ENCODE data around the gene WDR33. TPM values are rescaled to one million over a fixed set of nuclear protein-coding genes. Genes with fewer than 3 reads are reported as not detected.

WDR33 gene
- total and polyA plus RNA-seq, 9 donors, result 16.3 to 56.2 (median 46.7) TPM

GRCh38 chr2:127698553-127699355 is 112.2 kb downstream of the WDR33 start:
- no peaks in the 10 kb centered on the region for H3K9me3 ChIP-seq
- no peak for DNase-seq
- 92 to 95% (median 93%) methylated on average over 27 of the region's 27 CpGs for WGBS, 3 donors
- TF ChIP-seq, protein P1, sequence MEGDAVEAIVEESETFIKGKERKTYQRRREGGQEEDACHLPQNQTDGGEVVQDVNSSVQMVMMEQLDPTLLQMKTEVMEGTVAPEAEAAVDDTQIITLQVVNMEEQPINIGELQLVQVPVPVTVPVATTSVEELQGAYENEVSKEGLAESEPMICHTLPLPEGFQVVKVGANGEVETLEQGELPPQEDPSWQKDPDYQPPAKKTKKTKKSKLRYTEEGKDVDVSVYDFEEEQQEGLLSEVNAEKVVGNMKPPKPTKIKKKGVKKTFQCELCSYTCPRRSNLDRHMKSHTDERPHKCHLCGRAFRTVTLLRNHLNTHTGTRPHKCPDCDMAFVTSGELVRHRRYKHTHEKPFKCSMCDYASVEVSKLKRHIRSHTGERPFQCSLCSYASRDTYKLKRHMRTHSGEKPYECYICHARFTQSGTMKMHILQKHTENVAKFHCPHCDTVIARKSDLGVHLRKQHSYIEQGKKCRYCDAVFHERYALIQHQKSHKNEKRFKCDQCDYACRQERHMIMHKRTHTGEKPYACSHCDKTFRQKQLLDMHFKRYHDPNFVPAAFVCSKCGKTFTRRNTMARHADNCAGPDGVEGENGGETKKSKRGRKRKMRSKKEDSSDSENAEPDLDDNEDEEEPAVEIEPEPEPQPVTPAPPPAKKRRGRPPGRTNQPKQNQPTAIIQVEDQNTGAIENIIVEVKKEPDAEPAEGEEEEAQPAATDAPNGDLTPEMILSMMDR (IDR thresholded peaks at IDR 0.05), result no peak
- TF ChIP-seq EP300 (IDR thresholded peaks at IDR 0.05), result no peak
- no peak for TF ChIP-seq POLR2A (IDR thresholded peaks at IDR 0.05)
- no peak overlapping the region for H3K4me3 ChIP-seq
- intact Hi-C loops (cut with DNase I), result no loop called here
- no peak overlapping the region for H3K27ac ChIP-seq
- H3K4me1 ChIP-seq (ENCODE audit: insufficient read depth), result peaks cover 4% of the 10 kb centered on the region
- H3K36me3 ChIP-seq, result no peaks in the 10 kb centered on the region
- H3K27me3 ChIP-seq, result no peaks in the 10 kb centered on the region

GRCh38 chr2:127697482-127698180 is 113.3 kb downstream of the WDR33 start:
- Histone ChIP-seq H3K4me3 (no peak overlapping the region), H3K9me3 (no peaks in the 10 kb centered on the region), H3K27ac (no peak overlapping the region), H3K36me3 (no peaks in the 10 kb centered on the region), H3K27me3 (no peaks in the 10 kb centered on the region), H3K4me1 (ENCODE audit: insufficient read depth) (peaks cover 4% of the 10 kb centered on the region)
- TF ChIP-seq POLR2A (IDR thresholded peaks at IDR 0.05) (no peak), EP300 (IDR thresholded peaks at IDR 0.05) (no peak)
- TF ChIP-seq, protein P1 (IDR thresholded peaks at IDR 0.05), result no peak
- WGBS, 3 donors, result 89 to 94% (median 92%) methylated on average over 21 of the region's 21 CpGs
- no peak for DNase-seq
- intact Hi-C loops (cut with DNase I), result no loop called here

GRCh38 chr2:127695491-127696472 is 115.2 kb downstream of the WDR33 start:
- Histone ChIP-seq H3K4me1 (ENCODE audit: insufficient read depth) (peaks cover 4% of the 10 kb centered on the region), H3K27ac (no peak overlapping the region), H3K4me3 (peak overlapping the region; percentile 33), H3K36me3 (no peaks in the 10 kb centered on the region), H3K9me3 (no peaks in the 10 kb centered on the region), H3K27me3 (no peaks in the 10 kb centered on the region)
- no peak for TF ChIP-seq POLR2A (IDR thresholded peaks at IDR 0.05)
- TF ChIP-seq, protein P1 (IDR thresholded peaks at IDR 0.05), result peak in 1 of 3 donors; percentile 9
- intact Hi-C loops (cut with DNase I), result no loop called here
- whole genome bisulfite sequencing, 3 donors, result 30 to 44% (median 39%) methylated on average over 51 to 52 of the region's 52 CpGs
- DNase-seq, result peak in 3 of 5 donors; percentile 49 to 64 (median 53)

DNA sequence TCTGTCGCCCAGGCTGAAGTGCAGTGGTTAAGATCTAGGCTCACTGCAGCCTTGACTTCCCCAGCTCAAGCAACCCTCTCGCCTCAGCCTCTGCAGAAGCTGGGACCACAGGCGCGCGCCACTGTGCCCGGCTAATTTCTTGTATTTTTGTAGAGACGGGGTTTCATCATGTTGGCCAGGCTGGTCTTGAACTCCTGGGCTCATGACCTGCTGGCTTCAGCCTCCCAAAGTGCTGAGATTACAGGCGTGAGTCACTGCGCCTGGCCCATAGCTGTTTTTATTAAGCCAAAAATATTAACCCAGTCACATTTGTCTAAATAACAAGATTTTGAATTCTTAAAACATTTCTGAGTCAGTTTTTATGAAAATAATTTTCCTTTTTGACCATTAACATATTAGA is 116.0 kb downstream of the WDR33 start:
- TF ChIP-seq POLR2A (IDR thresholded peaks at IDR 0.05) (no peak), EP300 (IDR thresholded peaks at IDR 0.05) (no peak)
- TF ChIP-seq, protein P1 (IDR thresholded peaks at IDR 0.05), result no peak
- WGBS, 3 donors, result 33 to 49% (median 45%) methylated on average over 9 of the region's 9 CpGs
- no peak overlapping the region for H3K27ac ChIP-seq
- intact Hi-C loops (cut with DNase I), result no loop called here
- H3K36me3 ChIP-seq, result no peaks in the 10 kb centered on the region
- peak in 2 of 5 donors; percentile 46 to 59 for DNase-seq
- H3K9me3 ChIP-seq, result no peaks in the 10 kb centered on the region
- H3K4me1 ChIP-seq (ENCODE audit: insufficient read depth), result peaks cover 1% of the 10 kb centered on the region
- no peak overlapping the region for H3K4me3 ChIP-seq
- H3K27me3 ChIP-seq, result no peaks in the 10 kb centered on the region
